H9 (cell line): ENCODE data around the gene MCF2L. TPM values are rescaled to one million over a fixed set of nuclear protein-coding genes. Genes with fewer than 3 reads are reported as not detected.

Source experiments
- DNase-seq: peaks from one replicate; pipeline ENCODE4 v3.0.0-alpha.2; 2017
- H2AFZ ChIP-seq: one replicate; pipeline ENCODE4 v1.6.1; 2013; ENCODE audit warnings: mild to moderate bottlenecking, low read length, control low read depth, moderate library complexity
- H2AK5ac ChIP-seq: 2 replicates; pipeline ENCODE4 v1.6.1; 2013; ENCODE audit warnings: low read length, control low read depth, mixed read lengths; ENCODE audit not compliant: insufficient read length
- H2BK120ac ChIP-seq: one replicate; pipeline ENCODE4 v1.6.1; 2013; ENCODE audit warnings: low read depth, mild to moderate bottlenecking, low read length, control low read depth, inconsistent platforms; ENCODE audit not compliant: poor library complexity, severe bottlenecking
- H2BK12ac ChIP-seq: 2 replicates; pipeline ENCODE4 v1.6.1; 2013; ENCODE audit warnings: low read length, control low read depth, mixed read lengths, low read depth; ENCODE audit not compliant: insufficient read length
- H2BK15ac ChIP-seq: 2 replicates; pipeline ENCODE4 v1.6.1; 2013; ENCODE audit warnings: low read depth, low read length, control low read depth
- H2BK20ac ChIP-seq: one replicate; pipeline ENCODE4 v1.6.1; 2013; ENCODE audit warnings: low read depth, mild to moderate bottlenecking, low read length, control low read depth, inconsistent platforms; ENCODE audit not compliant: poor library complexity, severe bottlenecking
- H2BK5ac ChIP-seq: 2 replicates; pipeline ENCODE4 v1.6.1; 2013; ENCODE audit warnings: low read length, control low read depth, mixed read lengths; ENCODE audit not compliant: insufficient read length
- H3K14ac ChIP-seq: 2 replicates; pipeline ENCODE4 v1.6.1; 2013; ENCODE audit warnings: low read length, control low read depth; ENCODE audit not compliant: insufficient read depth
- H3K18ac ChIP-seq: 2 replicates; pipeline ENCODE4 v1.6.1; 2013; ENCODE audit warnings: low read depth, mild to moderate bottlenecking, mixed read lengths, low read length, control low read depth; ENCODE audit not compliant: insufficient read length
- H3K23ac ChIP-seq: 2 replicates; pipeline ENCODE4 v1.6.1; 2013; ENCODE audit warnings: low read length, control low read depth, mixed read lengths, low read depth; ENCODE audit not compliant: insufficient read length
- H3K23me2 ChIP-seq: 2 replicates; pipeline ENCODE4 v1.6.1; 2013; ENCODE audit warnings: low read depth, mild to moderate bottlenecking, mixed read lengths, low read length, control low read depth; ENCODE audit not compliant: insufficient read length, poor library complexity, severe bottlenecking
- H3K27ac ChIP-seq: 2 replicates; pipeline ENCODE4 v1.5.1; 2013; ENCODE audit warnings: low read length, control low read depth, mixed read lengths, low read depth; ENCODE audit not compliant: insufficient read length
- H3K27me3 ChIP-seq: 2 replicates; pipeline ENCODE4 v1.6.1; 2013; ENCODE audit warnings: low read length, control low read depth, inconsistent platforms; ENCODE audit not compliant: insufficient read depth
- H3K4ac ChIP-seq: 2 replicates; pipeline ENCODE4 v1.6.1; 2013; ENCODE audit warnings: low read depth, mild to moderate bottlenecking, control low read depth, inconsistent platforms, low read length, moderate library complexity
- H3K4me1 ChIP-seq: 2 replicates; pipeline ENCODE4 v1.6.1; 2013; ENCODE audit warnings: low read length, control low read depth, inconsistent platforms; ENCODE audit not compliant: insufficient read depth
- H3K4me2 ChIP-seq: 2 replicates; pipeline ENCODE4 v1.6.1; 2013; ENCODE audit warnings: low read length, control low read depth, mixed read lengths; ENCODE audit not compliant: insufficient read length, insufficient read depth
- H3K56ac ChIP-seq: 2 replicates; pipeline ENCODE4 v1.6.1; 2013; ENCODE audit warnings: low read depth, mild to moderate bottlenecking, mixed read lengths, low read length, control low read depth; ENCODE audit not compliant: insufficient read length
- H3K79me1 ChIP-seq: 2 replicates; pipeline ENCODE4 v1.6.1; 2013; ENCODE audit warnings: low read depth, mild to moderate bottlenecking, moderate library complexity, low read length, control low read depth, inconsistent platforms; ENCODE audit not compliant: insufficient read depth, poor library complexity, severe bottlenecking
- H3K79me2 ChIP-seq: 2 replicates; pipeline ENCODE4 v1.6.1; 2013; ENCODE audit warnings: low read length, control low read depth, inconsistent platforms; ENCODE audit not compliant: insufficient read depth
- H3K9ac ChIP-seq: 2 replicates; pipeline ENCODE4 v1.6.1; 2013; ENCODE audit warnings: low read length, control low read depth, mixed read lengths; ENCODE audit not compliant: insufficient read length; ENCODE audit errors: extremely low read depth
- H3K9me3 ChIP-seq: one replicate; pipeline ENCODE4 v1.6.1; 2013; ENCODE audit warnings: low read depth, low read length, inconsistent platforms; ENCODE audit not compliant: control insufficient read depth
- H3T11ph ChIP-seq: one replicate; pipeline ENCODE4 v1.6.1; 2013; ENCODE audit warnings: mild to moderate bottlenecking, low read length, control low read depth, inconsistent platforms
- H4K20me1 ChIP-seq: one replicate; pipeline ENCODE4 v1.6.1; 2013; ENCODE audit not compliant: control insufficient read depth, insufficient read length, insufficient read depth
- H4K5ac ChIP-seq: 2 replicates; pipeline ENCODE4 v1.6.1; 2013; ENCODE audit warnings: low read depth, mild to moderate bottlenecking, mixed read lengths, low read length, control low read depth; ENCODE audit not compliant: insufficient read length
- H4K8ac ChIP-seq: replicated peaks from 2 replicates; pipeline ENCODE4 v1.6.1; 2013; ENCODE audit warnings: low read length, control low read depth, mixed read lengths, low read depth; ENCODE audit not compliant: insufficient read length
- H4K91ac ChIP-seq: 2 replicates; pipeline ENCODE4 v1.6.1; 2013; ENCODE audit warnings: low read depth, mild to moderate bottlenecking, moderate library complexity, mixed read lengths, low read length, control low read depth; ENCODE audit not compliant: insufficient read length
- H3K27ac Mint-ChIP-seq, 3 experiments: 2 replicates in 2 of 3; 3 replicates in 1 of 3; pipeline ENCODE4 v1.8.0; 2020 to 2021; ENCODE audit warnings: mixed read lengths in 3 of 3, mild to moderate bottlenecking in 1 of 3, moderate library complexity in 1 of 3
- H3K27me3 Mint-ChIP-seq: 2 replicates; pipeline ENCODE4 v1.8.0; 2021; ENCODE audit warnings: low read depth, mild to moderate bottlenecking, moderate library complexity, mixed read lengths
- H3K36me3 Mint-ChIP-seq, 3 experiments: 2 replicates in 2 of 3; 3 replicates in 1 of 3; pipeline ENCODE4 v1.8.0; 2020 to 2021; ENCODE audit warnings: low read depth in 3 of 3, mixed read lengths in 3 of 3; ENCODE audit not compliant: insufficient read depth in 1 of 3
- H3K4me1 Mint-ChIP-seq, 2 experiments: 2 replicates each; pipeline ENCODE4 v1.8.0; 2020; ENCODE audit warnings: mixed read lengths in 2 of 2
- H3K4me3 Mint-ChIP-seq, 2 experiments: 2 replicates in 1 of 2; 3 replicates in 1 of 2; pipeline ENCODE4 v1.8.0; 2020 to 2021; ENCODE audit warnings: mild to moderate bottlenecking in 2 of 2, mixed read lengths in 2 of 2, moderate library complexity in 1 of 2
- H3K9me3 Mint-ChIP-seq, 2 experiments: 2 replicates in 1 of 2; 3 replicates in 1 of 2; pipeline ENCODE4 v1.8.0; 2020; ENCODE audit warnings: mild to moderate bottlenecking in 2 of 2, mixed read lengths in 2 of 2, moderate library complexity in 1 of 2
- WGBS: extraction: QIAGEN DNeasy Blood & Tissue Kit; methylation state at CpG from one replicate; pipeline ENCODE4 v1.1.7; 2013; ENCODE audit warnings: missing lambda C conversion rate, low lambda C conversion rate, mixed read lengths; ENCODE audit not compliant: insufficient read length; ENCODE audit errors: extremely low coverage; 5-methylcytosine and 5-hydroxymethylcytosine counted together
- total RNA-seq: library from RNA; stranded (reverse); gene quantifications from 2 replicates; pipeline ENCODE4 v1.2.1, GENCODE V29; 2021
- TF ChIP-seq, protein P1 (sequence below): fragments of 200-600 bp; sonication (generic); conservative IDR thresholded peaks from 3 replicates; pipeline ENCODE4 v1.8.0; 2021; ENCODE audit warnings: antibody characterized with exemption, mild to moderate bottlenecking

The MCF2L gene
- total RNA-seq, 1 experiment from 2014 or later, result 18.5 TPM

- Mint-ChIP-seq H3K27me3 (peaks cover 7% of the 10 kb centered on the region), H3K9me3 (no peaks in the 10 kb centered on the region), H3K4me3 (no peak overlapping the region), H3K27ac (no peak overlapping the region; a peak in 1 of 7 replicates), H3K4me1 (peaks cover 21 to 31% of the 10 kb centered on the region in 2 experiments), H3K36me3 (peaks cover 0 to 4% (median 0%) of the 10 kb centered on the region in 3 experiments; a peak in 4 of 7 replicates)
- Histone ChIP-seq H4K5ac (no peak overlapping the region), H3K4ac (no peak overlapping the region), H2AFZ (no peak overlapping the region), H3K9me3 (no peaks in the 10 kb centered on the region), H2BK12ac (no peak overlapping the region), H3K18ac (no peak overlapping the region), H2BK15ac (no peak overlapping the region), H3K79me1 (no peaks in the 10 kb centered on the region), H3K23ac (no peak overlapping the region), H3K4me1 (no peaks in the 10 kb centered on the region; the same call in 1 of the 2 replicates), H4K91ac (no peak overlapping the region), H3K9ac (no peak overlapping the region), H3K27me3 (no peaks in the 10 kb centered on the region), H3K14ac (no peak overlapping the region), H3K23me2 (no peaks in the 10 kb centered on the region), H4K20me1 (no peaks in the 10 kb centered on the region), H3K56ac (no peak overlapping the region), H2BK120ac (no peak overlapping the region), H2BK5ac (no peak overlapping the region), H3K27ac (no peak overlapping the region), H3T11ph (no peak overlapping the region), H2BK20ac (no peak overlapping the region), H3K79me2 (no peaks in the 10 kb centered on the region), H4K8ac (no peak overlapping the region), H2AK5ac (no peak overlapping the region), H3K4me2 (no peak overlapping the region)
- DNase-seq, result no peak
- TF ChIP-seq, protein P1, sequence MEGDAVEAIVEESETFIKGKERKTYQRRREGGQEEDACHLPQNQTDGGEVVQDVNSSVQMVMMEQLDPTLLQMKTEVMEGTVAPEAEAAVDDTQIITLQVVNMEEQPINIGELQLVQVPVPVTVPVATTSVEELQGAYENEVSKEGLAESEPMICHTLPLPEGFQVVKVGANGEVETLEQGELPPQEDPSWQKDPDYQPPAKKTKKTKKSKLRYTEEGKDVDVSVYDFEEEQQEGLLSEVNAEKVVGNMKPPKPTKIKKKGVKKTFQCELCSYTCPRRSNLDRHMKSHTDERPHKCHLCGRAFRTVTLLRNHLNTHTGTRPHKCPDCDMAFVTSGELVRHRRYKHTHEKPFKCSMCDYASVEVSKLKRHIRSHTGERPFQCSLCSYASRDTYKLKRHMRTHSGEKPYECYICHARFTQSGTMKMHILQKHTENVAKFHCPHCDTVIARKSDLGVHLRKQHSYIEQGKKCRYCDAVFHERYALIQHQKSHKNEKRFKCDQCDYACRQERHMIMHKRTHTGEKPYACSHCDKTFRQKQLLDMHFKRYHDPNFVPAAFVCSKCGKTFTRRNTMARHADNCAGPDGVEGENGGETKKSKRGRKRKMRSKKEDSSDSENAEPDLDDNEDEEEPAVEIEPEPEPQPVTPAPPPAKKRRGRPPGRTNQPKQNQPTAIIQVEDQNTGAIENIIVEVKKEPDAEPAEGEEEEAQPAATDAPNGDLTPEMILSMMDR, result no peak
- no CpG with 5 or more reads among the region's 30 CpGs for WGBS
Observed at GRCh38 chr13:112959701-112960542, 9.1 kb upstream of the MCF2L start.
